Endothelial cell of umbilical vein (primary cell): Measurements from ENCODE around the gene CALR3.

Experiments
- EZH2 ChIP-seq: IDR thresholded peaks from 2 replicates; pipeline ENCODE4 v1.6.1; 2012; ENCODE audit warnings: borderline replicate concordance, low read depth, mild to moderate bottlenecking, moderate library complexity, low read length, inconsistent platforms; ENCODE audit not compliant: severe bottlenecking
- FOS ChIP-seq: IDR thresholded peaks from 2 replicates; pipeline ENCODE4 v1.6.1; 2011; ENCODE audit warnings: mild to moderate bottlenecking, low read length, moderate library complexity, borderline replicate concordance; ENCODE audit not compliant: insufficient read depth
- GATA2 ChIP-seq: IDR thresholded peaks from 2 replicates; pipeline ENCODE4 v1.7.0; 2011; ENCODE audit warnings: low read depth, mild to moderate bottlenecking, moderate library complexity, mixed read lengths, low read length; ENCODE audit not compliant: insufficient read length, insufficient read depth
- JUN ChIP-seq: IDR thresholded peaks from 2 replicates; pipeline ENCODE4 v1.6.1; 2011; ENCODE audit warnings: borderline replicate concordance, low read depth; ENCODE audit not compliant: insufficient read length, insufficient read depth
- MAX ChIP-seq: IDR thresholded peaks from 2 replicates; pipeline ENCODE4 v1.6.1; 2011; ENCODE audit not compliant: insufficient read depth, insufficient read length
- MYC ChIP-seq: IDR thresholded peaks from one replicate; pipeline ENCODE4 v1.6.1; 2011; ENCODE audit warnings: mild to moderate bottlenecking, low read depth, low read length
- POLR2A ChIP-seq: IDR thresholded peaks from 2 replicates; pipeline ENCODE4 v1.6.1; 2012; ENCODE audit warnings: low read depth, mild to moderate bottlenecking, control low read depth, low read length
- POLR2AphosphoS5 ChIP-seq: IDR thresholded peaks from 2 replicates; pipeline ENCODE4 v1.6.1; 2012; ENCODE audit warnings: low read depth, mild to moderate bottlenecking, control low read depth, low read length, moderate library complexity; ENCODE audit not compliant: insufficient read depth
- TF ChIP-seq, protein P1 (sequence below), 2 donors: IDR thresholded peaks; 1 replicate in 1 of 2; 2 replicates in 1 of 2; pipeline ENCODE4 v1.5.1; 2011; ENCODE audit warnings: low read length in 2 of 2, mild to moderate bottlenecking in 2 of 2, moderate library complexity in 2 of 2, control low read depth in 1 of 2, inconsistent platforms in 1 of 2, low read depth in 1 of 2; ENCODE audit not compliant: insufficient read depth in 1 of 2; ENCODE audit errors: extremely low read depth in 1 of 2

GRCh38 chr19:16476401-16476800 is 19.6 kb downstream of the CALR3 start:
- TF ChIP-seq, protein P1, sequence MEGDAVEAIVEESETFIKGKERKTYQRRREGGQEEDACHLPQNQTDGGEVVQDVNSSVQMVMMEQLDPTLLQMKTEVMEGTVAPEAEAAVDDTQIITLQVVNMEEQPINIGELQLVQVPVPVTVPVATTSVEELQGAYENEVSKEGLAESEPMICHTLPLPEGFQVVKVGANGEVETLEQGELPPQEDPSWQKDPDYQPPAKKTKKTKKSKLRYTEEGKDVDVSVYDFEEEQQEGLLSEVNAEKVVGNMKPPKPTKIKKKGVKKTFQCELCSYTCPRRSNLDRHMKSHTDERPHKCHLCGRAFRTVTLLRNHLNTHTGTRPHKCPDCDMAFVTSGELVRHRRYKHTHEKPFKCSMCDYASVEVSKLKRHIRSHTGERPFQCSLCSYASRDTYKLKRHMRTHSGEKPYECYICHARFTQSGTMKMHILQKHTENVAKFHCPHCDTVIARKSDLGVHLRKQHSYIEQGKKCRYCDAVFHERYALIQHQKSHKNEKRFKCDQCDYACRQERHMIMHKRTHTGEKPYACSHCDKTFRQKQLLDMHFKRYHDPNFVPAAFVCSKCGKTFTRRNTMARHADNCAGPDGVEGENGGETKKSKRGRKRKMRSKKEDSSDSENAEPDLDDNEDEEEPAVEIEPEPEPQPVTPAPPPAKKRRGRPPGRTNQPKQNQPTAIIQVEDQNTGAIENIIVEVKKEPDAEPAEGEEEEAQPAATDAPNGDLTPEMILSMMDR (IDR thresholded peaks at IDR 0.05; ENCODE audit: extremely low read depth in 1 of 2, insufficient read depth in 1 of 2, low read depth in 1 of 2, low read length in 2 of 2): no peak
- TF ChIP-seq EZH2: no peak
- TF ChIP-seq POLR2AphosphoS5: no peak
- TF ChIP-seq MYC: no peak
- TF ChIP-seq POLR2A: no peak
- TF ChIP-seq MAX: no peak
- no peak for TF ChIP-seq JUN
- no peak for TF ChIP-seq GATA2
- TF ChIP-seq FOS: no peak
